PC-3 (cell line): ENCODE measurements around the gene COX7A2. TPM values are rescaled to one million over a fixed set of nuclear protein-coding genes. Genes with fewer than 3 reads are reported as not detected.

Experiments
- ATAC-seq: fragments of 200-7000 bp; cut with Tn5 transposase; 2 replicates; pipeline ENCODE4 v1.9.1; 2020; ENCODE audit warnings: mild to moderate bottlenecking, moderate library complexity
- BruUV-seq: library from RNA; stranded (reverse); fragments of 400-500 nt; replicated peaks from 2 replicates; lab custom pipeline; 2021; lab: Mats Ljungman, UMichigan
- CTCF ChIA-PET: fragments of 300-600 bp; sonication (Branson Sonifier 250); formaldehyde crosslinking; loops from one replicate; lab custom pipeline; 2022; ENCODE audit warnings: antibody characterized with exemption; lab: Charles Lee
- POLR2A ChIA-PET: fragments of 300-600 bp; sonication (Branson Sonifier 250); formaldehyde crosslinking; loops from one replicate; lab custom pipeline; 2022; ENCODE audit warnings: antibody characterized with exemption; ENCODE audit not compliant: unreplicated experiment; lab: Charles Lee
- DNase-seq: peaks from one replicate; pipeline ENCODE4 v3.0.0-alpha.2; 2015
- H2AFZ ChIP-seq: fragments of 300-600 bp; sonication (generic); 2 replicates; pipeline ENCODE4 v1.6.0; 2016; ENCODE audit warnings: antibody characterized with exemption, low read length
- H3F3A ChIP-seq: fragments of 300-600 bp; sonication (generic); one replicate; pipeline ENCODE4 v1.6.0; 2017; ENCODE audit warnings: antibody characterized with exemption, low read length, control low read depth, mild to moderate bottlenecking; ENCODE audit not compliant: unreplicated experiment
- H3K27ac ChIP-seq: fragments of 300-600 bp; sonication (generic); 2 replicates; pipeline ENCODE4 v1.5.1; 2016; ENCODE audit warnings: mild to moderate bottlenecking, low read length
- H3K27me3 ChIP-seq: fragments of 300-600 bp; sonication (generic); 2 replicates; pipeline ENCODE4 v1.6.1; 2016; ENCODE audit warnings: low read length, mixed read lengths
- H3K36me3 ChIP-seq: fragments of 300-600 bp; sonication (generic); 2 replicates; pipeline ENCODE4 v1.6.1; 2016; ENCODE audit warnings: low read depth, mixed run types, low read length, mixed read lengths
- H3K4me1 ChIP-seq: fragments of 300-600 bp; sonication (generic); 2 replicates; pipeline ENCODE4 v1.5.1; 2016; ENCODE audit warnings: low read length; ENCODE audit not compliant: insufficient read depth
- H3K4me2 ChIP-seq: fragments of 300-600 bp; sonication (generic); 2 replicates; pipeline ENCODE4 v1.6.0; 2016; ENCODE audit warnings: low read length
- H3K4me3 ChIP-seq: fragments of 300-600 bp; sonication (generic); 2 replicates; pipeline ENCODE4 v1.5.1; 2016; ENCODE audit warnings: mild to moderate bottlenecking, low read length, mixed read lengths
- H3K79me2 ChIP-seq: fragments of 300-600 bp; sonication (generic); 2 replicates; pipeline ENCODE4 v1.6.1; 2017; ENCODE audit warnings: low read length, mixed read lengths
- H3K9ac ChIP-seq: fragments of 300-600 bp; sonication (generic); 2 replicates; pipeline ENCODE4 v1.6.0; 2016; ENCODE audit warnings: mild to moderate bottlenecking, low read length
- H3K9me2 ChIP-seq: fragments of 300-600 bp; sonication (generic); replicated peaks from 2 replicates; pipeline ENCODE4 v1.6.1; 2016; ENCODE audit warnings: mixed run types, low read length, mixed read lengths
- H3K9me3 ChIP-seq: fragments of 300-600 bp; sonication (generic); 2 replicates; pipeline ENCODE4 v1.6.1; 2016; ENCODE audit warnings: low read length, mixed read lengths
- H4K20me1 ChIP-seq: fragments of 300-600 bp; sonication (generic); 2 replicates; pipeline ENCODE4 v1.6.1; 2016; ENCODE audit warnings: low read length, mixed read lengths
- CTCF ChIP-seq: fragments of 300-600 bp; sonication (generic); conservative IDR thresholded peaks from 2 replicates; pipeline ENCODE4 v1.5.1; 2017; ENCODE audit warnings: antibody characterized with exemption, low read depth, mild to moderate bottlenecking, low read length
- EZH2 ChIP-seq: fragments of 300-600 bp; sonication (generic); IDR thresholded peaks from one replicate; pipeline ENCODE4 v1.6.1; 2017; ENCODE audit warnings: antibody characterized with exemption, mild to moderate bottlenecking, low read length; ENCODE audit not compliant: unreplicated experiment
- EZH2phosphoT487 ChIP-seq: fragments of 300-600 bp; sonication (generic); IDR thresholded peaks from 2 replicates; pipeline ENCODE4 v1.6.1; 2018; ENCODE audit warnings: mild to moderate bottlenecking, antibody characterized with exemption, low read length, borderline replicate concordance
- intact Hi-C: fragments of 100-400 bp; cut with micrococcal nuclease; formaldehyde crosslinking; loops from 2 replicates; pipeline ENCODE4 v1.9.0; 2023
- total RNA-seq: library from RNA; depleted of rRNA; stranded (reverse); fragments of >200 nt; gene quantifications from 2 replicates; pipeline ENCODE4 v1.2.3, GENCODE V29; 2014

Gene COX7A2
- total RNA-seq, 1 experiment from 2014 or later: 172 TPM

DNA sequence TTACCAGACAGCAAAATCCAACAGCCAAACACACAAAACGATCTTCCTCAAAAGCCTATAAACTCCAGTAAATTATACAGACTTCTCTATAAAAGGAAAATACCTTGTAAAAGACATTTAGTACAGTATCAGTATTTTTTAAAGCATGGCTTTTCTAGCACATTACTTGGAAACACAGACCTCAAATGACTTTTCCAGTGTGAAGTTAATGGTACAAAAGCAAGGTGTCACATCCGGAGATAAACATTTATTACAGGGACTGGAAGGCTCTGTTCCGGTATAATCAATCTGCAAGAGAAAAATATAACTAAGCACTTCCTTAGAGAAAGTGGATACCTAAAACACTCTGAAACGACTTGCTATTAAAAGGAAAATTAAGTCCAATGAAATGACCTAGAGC, 23.9 kb upstream of the COX7A2 start:
- peak overlapping the region; percentile 40 for H3K27ac ChIP-seq
- H3K4me2 ChIP-seq: no peak overlapping the region

DNA sequence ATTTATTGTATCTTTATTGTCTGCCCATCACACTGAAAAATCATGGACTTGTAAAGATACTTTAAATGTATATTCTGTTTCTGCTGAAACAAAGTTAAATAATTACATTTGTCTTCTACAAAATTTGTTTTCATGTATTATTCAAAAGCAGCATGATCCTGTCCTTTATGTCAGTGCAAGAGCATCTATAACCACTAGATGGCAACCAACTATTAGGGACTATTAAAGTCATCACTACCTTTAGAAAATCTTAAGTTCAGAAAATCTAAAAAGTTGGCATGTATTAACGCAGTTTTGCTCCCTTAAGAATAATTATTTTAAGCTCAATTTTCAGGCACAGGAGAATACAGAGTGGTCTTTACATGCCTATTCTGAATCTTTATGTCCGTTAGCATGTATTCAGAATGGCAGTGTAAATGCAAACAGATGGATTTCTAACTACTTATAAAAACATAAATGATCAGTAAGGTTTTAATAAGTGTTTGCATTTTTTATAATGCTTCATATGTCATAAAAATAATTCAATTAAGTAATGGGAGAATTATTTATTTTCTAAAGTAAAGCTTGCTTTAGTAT, 23.2 kb upstream of the COX7A2 start:
- CTCF ChIA-PET: interaction anchor here (0.6 to 1.4 kb wide), 3 partner anchors 258 to 280 kb away, joined by 3 to 7 read pairs (median 4); no protein-coding TSS in a partner anchor
- Histone ChIP-seq H3K9me3 (no peaks in the 10 kb centered on the region), H3K4me1 (peaks cover 6% of the 10 kb centered on the region; the same call in 1 of the 2 replicates), H3K4me3 (no peak overlapping the region), H3F3A (no peaks in the 10 kb centered on the region), H3K79me2 (peaks cover 55% of the 10 kb centered on the region), H3K9ac (no peak overlapping the region), H3K4me2 (no peak overlapping the region), H3K36me3 (0 out of 2 replicates have a peak, but pooled peaks cover 4% of the 10 kb centered on the region), H4K20me1 (no peaks in the 10 kb centered on the region), H2AFZ (no peak overlapping the region), H3K9me2 (no peaks in the 10 kb centered on the region), H3K27me3 (no peaks in the 10 kb centered on the region), H3K27ac (no peak overlapping the region)
- DNase-seq (peak; percentile 67), ATAC-seq (peak; percentile 60)
- no TSS peak for BruUV-seq
- TF ChIP-seq EZH2: no peak
- no peak for TF ChIP-seq EZH2phosphoT487
- peak; percentile 79 for TF ChIP-seq CTCF
- POLR2A ChIA-PET: interaction anchor here (0.6 kb wide), 1 partner anchor 487 kb away, joined by 4 read pairs; no protein-coding TSS in a partner anchor
- intact Hi-C loops: loop anchor here (1.0 to 5.0 kb wide), 4 partner anchors 18 to 259 kb away; no protein-coding TSS in a partner anchor

More for the DNA sequence above, 23.9 kb upstream of the COX7A2 start:
- peaks cover 6% of the 10 kb centered on the region; the same call in 1 of the 2 replicates for H3K4me1 ChIP-seq
- intact Hi-C loops: loop anchor here (5.0 kb wide), 1 partner anchor 95 kb away; no protein-coding TSS in a partner anchor
- H3K4me3 ChIP-seq: no peak overlapping the region
- H3K9me2 ChIP-seq: no peaks in the 10 kb centered on the region
- CTCF ChIA-PET: interaction anchor here (0.6 to 1.4 kb wide), 3 partner anchors 257 to 279 kb away, joined by 3 to 7 read pairs (median 4); no protein-coding TSS in a partner anchor
- peaks cover 62% of the 10 kb centered on the region for H3K79me2 ChIP-seq
- peaks cover 9% of the 10 kb centered on the region for H3K36me3 ChIP-seq
- ATAC-seq: no peak
- no peaks in the 10 kb centered on the region for H3K9me3 ChIP-seq
- no peak overlapping the region for H2AFZ ChIP-seq
- no peak overlapping the region; the same call in 1 of the 2 replicates for H3K9ac ChIP-seq
- no peak for DNase-seq
- POLR2A ChIA-PET: interaction anchor here (0.6 kb wide), 1 partner anchor 486 kb away, joined by 4 read pairs; no protein-coding TSS in a partner anchor
- H3F3A ChIP-seq: no peaks in the 10 kb centered on the region
- H4K20me1 ChIP-seq: no peaks in the 10 kb centered on the region
- BruUV-seq: no TSS peak
- no peaks in the 10 kb centered on the region for H3K27me3 ChIP-seq
- TF ChIP-seq CTCF (no peak), EZH2 (no peak), EZH2phosphoT487 (no peak)

GRCh38 chr6:75263401-75263750, 19.8 kb upstream of the COX7A2 start:
- DNase-seq: no peak
- Histone ChIP-seq H3K9me3 (no peaks in the 10 kb centered on the region), H3F3A (no peaks in the 10 kb centered on the region), H3K4me3 (no peak overlapping the region), H2AFZ (no peak overlapping the region), H3K4me1 (peaks cover 3% of the 10 kb centered on the region; the same call in 1 of the 2 replicates), H4K20me1 (no peaks in the 10 kb centered on the region), H3K9ac (no peak overlapping the region), H3K9me2 (no peaks in the 10 kb centered on the region), H3K27me3 (no peaks in the 10 kb centered on the region), H3K27ac (no peak overlapping the region), H3K79me2 (peaks cover 24% of the 10 kb centered on the region), H3K4me2 (no peak overlapping the region), H3K36me3 (0 out of 2 replicates have a peak, but pooled peaks cover 5% of the 10 kb centered on the region)
- BruUV-seq: no TSS peak
- intact Hi-C loops: no loop called here
- no peak for ATAC-seq
- TF ChIP-seq CTCF: no peak
- no peak for TF ChIP-seq EZH2phosphoT487
- no peak for TF ChIP-seq EZH2
- ChIA-PET CTCF (no interaction called here), POLR2A (no interaction called here)
